Mammary epithelial cell (primary cell): Measurements from ENCODE around the gene TSEN54.

Source experiments
- EZH2 ChIP-seq: IDR thresholded peaks from 2 replicates; pipeline ENCODE4 v1.6.1; 2012; ENCODE audit warnings: low read length, inconsistent platforms, borderline replicate concordance
- TF ChIP-seq, protein P1 (sequence below), 2 donors: IDR thresholded peaks in 1 of 2; conservative IDR thresholded peaks in 1 of 2; 2 replicates each; pipeline ENCODE4 v1.5.1; 2011 to 2012; ENCODE audit warnings: inconsistent platforms in 2 of 2, low read length in 2 of 2, mild to moderate bottlenecking in 2 of 2, control low read depth in 1 of 2, low read depth in 1 of 2; ENCODE audit not compliant: insufficient read depth in 1 of 2; ENCODE audit errors: extremely low read depth in 1 of 2

DNA sequence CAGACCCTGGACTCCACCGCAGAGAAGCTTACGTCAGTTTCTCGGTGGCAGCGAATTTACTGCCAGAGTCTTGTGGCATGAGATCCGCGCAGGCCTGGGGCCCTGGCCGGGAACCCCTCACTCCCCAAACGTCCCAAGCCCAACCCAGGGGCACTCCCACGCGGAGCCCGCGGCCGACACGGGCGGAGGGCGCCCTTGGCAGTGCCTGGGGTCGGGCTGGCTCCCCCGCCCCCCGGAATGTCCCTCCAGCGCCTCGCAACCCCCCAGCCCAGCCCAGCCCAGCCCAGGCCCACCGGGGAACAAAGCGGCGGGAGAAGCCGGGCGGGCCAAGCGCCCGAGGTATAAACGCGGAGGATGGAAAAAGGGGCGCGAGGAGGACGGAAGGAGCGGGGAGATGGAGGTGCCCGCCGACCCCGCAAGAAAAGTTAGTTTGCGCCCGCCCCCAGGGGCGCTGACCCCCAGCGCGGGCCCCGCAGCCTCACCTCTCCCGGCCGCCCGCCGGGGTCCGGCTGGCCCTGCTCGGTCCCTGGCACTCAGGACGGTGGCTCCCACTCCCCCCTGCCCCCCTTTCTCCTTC lies 1.3 kb upstream of the TSEN54 start:
- TF ChIP-seq, protein P1, sequence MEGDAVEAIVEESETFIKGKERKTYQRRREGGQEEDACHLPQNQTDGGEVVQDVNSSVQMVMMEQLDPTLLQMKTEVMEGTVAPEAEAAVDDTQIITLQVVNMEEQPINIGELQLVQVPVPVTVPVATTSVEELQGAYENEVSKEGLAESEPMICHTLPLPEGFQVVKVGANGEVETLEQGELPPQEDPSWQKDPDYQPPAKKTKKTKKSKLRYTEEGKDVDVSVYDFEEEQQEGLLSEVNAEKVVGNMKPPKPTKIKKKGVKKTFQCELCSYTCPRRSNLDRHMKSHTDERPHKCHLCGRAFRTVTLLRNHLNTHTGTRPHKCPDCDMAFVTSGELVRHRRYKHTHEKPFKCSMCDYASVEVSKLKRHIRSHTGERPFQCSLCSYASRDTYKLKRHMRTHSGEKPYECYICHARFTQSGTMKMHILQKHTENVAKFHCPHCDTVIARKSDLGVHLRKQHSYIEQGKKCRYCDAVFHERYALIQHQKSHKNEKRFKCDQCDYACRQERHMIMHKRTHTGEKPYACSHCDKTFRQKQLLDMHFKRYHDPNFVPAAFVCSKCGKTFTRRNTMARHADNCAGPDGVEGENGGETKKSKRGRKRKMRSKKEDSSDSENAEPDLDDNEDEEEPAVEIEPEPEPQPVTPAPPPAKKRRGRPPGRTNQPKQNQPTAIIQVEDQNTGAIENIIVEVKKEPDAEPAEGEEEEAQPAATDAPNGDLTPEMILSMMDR (conservative IDR thresholded peaks at IDR 0.05 in 1 of 2, IDR thresholded peaks at IDR 0.05 in 1 of 2; ENCODE audit: extremely low read depth in 1 of 2, insufficient read depth in 1 of 2, low read depth in 1 of 2, low read length in 2 of 2): no peak
- no peak for TF ChIP-seq EZH2
